H1 (cell line): Measurements from ENCODE around the gene GRIK2. TPM values are rescaled to one million over a fixed set of nuclear protein-coding genes. Genes with fewer than 3 reads are reported as not detected.

Source experiments
- CTCF ChIA-PET: fragments of 300-600 bp; sonication (Branson Sonifier 250); formaldehyde crosslinking; loops from one replicate; lab custom pipeline; 2021; ENCODE audit not compliant: partially characterized antibody; lab: Charles Lee
- POLR2A ChIA-PET: fragments of 300-600 bp; sonication (Branson Sonifier 250); formaldehyde crosslinking; loops from one replicate; lab custom pipeline; 2021; ENCODE audit warnings: inconsistent platforms; ENCODE audit not compliant: partially characterized antibody; lab: Charles Lee
- DNase-seq, 2 experiments: peaks; one replicate each; pipeline versions ENCODE4 v3.0.0 to v3.0.0-alpha.2; 2010 to 2022; ENCODE audit warnings: low spot score in 2 of 2, low read depth in 1 of 2, mixed read lengths in 1 of 2
- FAIRE-seq: peaks from 2 replicates; lab custom pipeline; 2011; peaks lifted over from hg19 to GRCh38; lab: Jason Lieb, UNC
- H2AFZ ChIP-seq: 2 replicates; pipeline ENCODE4 v1.8.1; 2012; ENCODE audit warnings: low read length, inconsistent platforms
- H2AK5ac ChIP-seq: 2 replicates; pipeline ENCODE4 v1.6.1; 2013; ENCODE audit warnings: low read depth, low read length
- H2BK120ac ChIP-seq: replicated peaks from 2 replicates; pipeline ENCODE3; 2013; ENCODE audit warnings: low read depth, low read length, inconsistent platforms
- H2BK12ac ChIP-seq: 2 replicates; pipeline ENCODE4 v1.6.1; 2013; ENCODE audit warnings: low read depth, low read length
- H2BK15ac ChIP-seq: 2 replicates; pipeline ENCODE4 v1.6.1; 2013; ENCODE audit warnings: low read length
- H2BK20ac ChIP-seq: 2 replicates; pipeline ENCODE4 v1.6.1; 2013; ENCODE audit warnings: low read length
- H2BK5ac ChIP-seq: 2 replicates; pipeline ENCODE4 v1.6.1; 2013; ENCODE audit warnings: low read depth, low read length
- H3K14ac ChIP-seq: 2 replicates; pipeline ENCODE4 v1.6.1; 2013; ENCODE audit warnings: inconsistent platforms; ENCODE audit not compliant: insufficient read length
- H3K18ac ChIP-seq: 2 replicates; pipeline ENCODE4 v1.6.1; 2013; ENCODE audit warnings: low read length; ENCODE audit errors: extremely low read depth
- H3K23ac ChIP-seq: 2 replicates; pipeline ENCODE4 v1.6.1; 2013; ENCODE audit warnings: inconsistent platforms; ENCODE audit not compliant: insufficient read length
- H3K23me2 ChIP-seq: 2 replicates; pipeline ENCODE4 v1.6.1; 2013; ENCODE audit warnings: low read depth, low read length
- H3K27ac ChIP-seq: 2 replicates; pipeline ENCODE4 v1.6.1; 2011; ENCODE audit warnings: low read depth, low read length, inconsistent platforms
- H3K27me3 ChIP-seq, 4 experiments: replicated peaks in 1 of 4; 1 replicate in 1 of 4; 2 replicates in 3 of 4; pipeline versions ENCODE4 v1.6.1 to v1.8.1; 2011 to 2013; ENCODE audit warnings: low read length in 3 of 4, mild to moderate bottlenecking in 3 of 4, inconsistent platforms in 2 of 4, mixed read lengths in 2 of 4, moderate library complexity in 1 of 4; ENCODE audit not compliant: control insufficient read depth in 3 of 4, insufficient read depth in 3 of 4; ENCODE audit errors: extremely low read depth in 1 of 4
- H3K36me3 ChIP-seq, 4 experiments: 2 replicates each; pipeline versions ENCODE4 v1.6.1 to v1.8.1; 2011 to 2013; ENCODE audit warnings: mild to moderate bottlenecking in 4 of 4, low read length in 3 of 4, moderate library complexity in 2 of 4, control low read depth in 1 of 4, inconsistent platforms in 1 of 4; ENCODE audit not compliant: insufficient read depth in 4 of 4, control insufficient read depth in 2 of 4
- H3K4ac ChIP-seq: replicated peaks from 2 replicates; pipeline ENCODE3; 2013; ENCODE audit warnings: low read length, low read depth, mixed read lengths, inconsistent platforms; ENCODE audit not compliant: insufficient read length
- H3K4me1 ChIP-seq, 4 experiments: replicated peaks in 1 of 4; 1 replicate in 1 of 4; 2 replicates in 3 of 4; pipeline versions ENCODE4 v1.6.1 to v1.8.1; 2011 to 2013; ENCODE audit warnings: low read length in 3 of 4, inconsistent platforms in 2 of 4, mixed read lengths in 1 of 4; ENCODE audit not compliant: insufficient read depth in 4 of 4, control insufficient read depth in 3 of 4
- H3K4me2 ChIP-seq, 2 experiments: 2 replicates each; pipeline versions ENCODE4 v1.6.1 to v1.8.1; 2011 to 2013; ENCODE audit warnings: low read depth in 2 of 2, low read length in 2 of 2, control low read depth in 1 of 2, inconsistent platforms in 1 of 2, mild to moderate bottlenecking in 1 of 2; ENCODE audit not compliant: insufficient read depth in 1 of 2
- H3K4me3 ChIP-seq, 4 experiments: fragments of 200-600, 300-600 bp in 1 of 4; sonication (generic), shearing (Covaris generic), sonication (Bioruptor Twin) in 1 of 4; 2 replicates each; pipeline versions ENCODE4 v1.5.1 to v1.8.1; 2011 to 2016; ENCODE audit warnings: low read length in 4 of 4, low read depth in 3 of 4, control low read depth in 2 of 4, inconsistent platforms in 2 of 4, mild to moderate bottlenecking in 2 of 4, mixed read lengths in 1 of 4, moderate library complexity in 1 of 4; ENCODE audit not compliant: insufficient read depth in 2 of 4; ENCODE audit errors: extremely low read depth in 1 of 4
- H3K56ac ChIP-seq: replicated peaks from 2 replicates; pipeline ENCODE3; 2013; ENCODE audit warnings: low read depth, mild to moderate bottlenecking, mixed read lengths, low read length, inconsistent platforms; ENCODE audit not compliant: insufficient read length
- H3K79me1 ChIP-seq: 2 replicates; pipeline ENCODE4 v1.6.1; 2013; ENCODE audit warnings: low read depth, low read length, control low read depth
- H3K79me2 ChIP-seq, 2 experiments: 2 replicates each; pipeline versions ENCODE4 v1.6.1 to v1.8.1; 2012 to 2013; ENCODE audit warnings: low read length in 2 of 2, mild to moderate bottlenecking in 2 of 2, inconsistent platforms in 1 of 2; ENCODE audit not compliant: insufficient read depth in 2 of 2, control insufficient read depth in 1 of 2
- H3K9ac ChIP-seq, 4 experiments: replicated peaks in 1 of 4; 1 replicate in 1 of 4; 2 replicates in 3 of 4; pipeline versions ENCODE4 v1.6.1 to v1.8.1; 2011 to 2013; ENCODE audit warnings: low read depth in 3 of 4, low read length in 3 of 4, control low read depth in 2 of 4, mild to moderate bottlenecking in 2 of 4, moderate library complexity in 2 of 4, inconsistent platforms in 1 of 4; ENCODE audit errors: extremely low read depth in 1 of 4
- H3K9me3 ChIP-seq, 2 experiments: 2 replicates each; pipeline versions ENCODE4 v1.6.1 to v1.8.1; 2012 to 2013; ENCODE audit warnings: mild to moderate bottlenecking in 2 of 2, moderate library complexity in 2 of 2, control low read depth in 1 of 2, inconsistent platforms in 1 of 2, low read depth in 1 of 2, low read length in 1 of 2, mixed read lengths in 1 of 2; ENCODE audit not compliant: insufficient read depth in 2 of 2
- H4K20me1 ChIP-seq, 2 experiments: replicated peaks in 1 of 2; 2 replicates each; pipeline versions ENCODE3 to v1.8.1; 2011 to 2013; ENCODE audit warnings: inconsistent platforms in 2 of 2, low read length in 2 of 2, mild to moderate bottlenecking in 1 of 2; ENCODE audit not compliant: insufficient read depth in 2 of 2, control insufficient read depth in 1 of 2
- H4K5ac ChIP-seq: 2 replicates; pipeline ENCODE4 v1.6.1; 2013; ENCODE audit warnings: low read length, low read depth, mixed read lengths, inconsistent platforms; ENCODE audit not compliant: insufficient read length
- H4K8ac ChIP-seq: 2 replicates; pipeline ENCODE4 v1.8.0; 2013; ENCODE audit warnings: mild to moderate bottlenecking, moderate library complexity, low read length, inconsistent platforms; ENCODE audit not compliant: insufficient read depth; ENCODE audit errors: extremely low read depth
- H4K91ac ChIP-seq: replicated peaks from 2 replicates; pipeline ENCODE3; 2013; ENCODE audit warnings: low read length, mixed read lengths, inconsistent platforms; ENCODE audit not compliant: insufficient read length
- ASH2L ChIP-seq: fragments of 200-600, 300-600 bp; sonication (generic); IDR thresholded peaks from one replicate; pipeline ENCODE4 v1.7.1; 2017; ENCODE audit warnings: low read length
- EP300 ChIP-seq, 2 experiments: IDR thresholded peaks; 1 replicate in 1 of 2; 2 replicates in 1 of 2; pipeline ENCODE4 v1.6.1; 2011 to 2012; ENCODE audit warnings: low read depth in 2 of 2, low read length in 2 of 2, mild to moderate bottlenecking in 2 of 2, borderline replicate concordance in 1 of 2, inconsistent platforms in 1 of 2, moderate library complexity in 1 of 2
- EZH2 ChIP-seq: fragments of 200-600 bp; sonication (generic); IDR thresholded peaks from 2 replicates; pipeline ENCODE4 v1.7.1; 2012; ENCODE audit warnings: low read depth, mild to moderate bottlenecking, moderate library complexity, low read length, inconsistent platforms; ENCODE audit not compliant: severe bottlenecking
- JUND ChIP-seq: IDR thresholded peaks from 2 replicates; pipeline ENCODE4 v1.6.1; 2011; ENCODE audit warnings: mild to moderate bottlenecking, improper control_type of control experiment, low read length
- MAFK ChIP-seq: IDR thresholded peaks from 2 replicates; pipeline ENCODE4 v1.6.1; 2012; ENCODE audit warnings: low read depth, mild to moderate bottlenecking, improper control_type of control experiment, low read length
- MAX ChIP-seq: IDR thresholded peaks from 2 replicates; pipeline ENCODE4 v1.6.1; 2012; ENCODE audit warnings: inconsistent platforms
- NRF1 ChIP-seq: IDR thresholded peaks from 2 replicates; pipeline ENCODE4 v1.6.1; 2011; ENCODE audit warnings: mild to moderate bottlenecking, low read depth, low read length, improper control_type of control experiment
- RBBP5 ChIP-seq: IDR thresholded peaks from 2 replicates; pipeline ENCODE4 v1.7.1; 2012; ENCODE audit warnings: low read depth, mild to moderate bottlenecking, inconsistent platforms, low read length, moderate library complexity, borderline replicate concordance
- SIX5 ChIP-seq: IDR thresholded peaks from 2 replicates; pipeline ENCODE4 v1.6.1; 2011; ENCODE audit warnings: mild to moderate bottlenecking, low read depth, low read length
- SP1 ChIP-seq: IDR thresholded peaks from 2 replicates; pipeline ENCODE4 v1.6.1; 2011; ENCODE audit warnings: low read depth, low read length
- SP2 ChIP-seq: IDR thresholded peaks from 2 replicates; pipeline ENCODE4 v1.6.1; 2012; ENCODE audit warnings: mild to moderate bottlenecking, low read length, inconsistent platforms
- SRF ChIP-seq: IDR thresholded peaks from 2 replicates; pipeline ENCODE4 v1.6.1; 2011; ENCODE audit warnings: mild to moderate bottlenecking, low read depth, low read length, moderate library complexity
- TBP ChIP-seq: IDR thresholded peaks from 2 replicates; pipeline ENCODE4 v1.6.1; 2011; ENCODE audit warnings: low read depth, low read length, improper control_type of control experiment
- TEAD4 ChIP-seq: IDR thresholded peaks from 2 replicates; pipeline ENCODE4 v1.6.1; 2012; ENCODE audit warnings: low read depth, low read length, inconsistent platforms, mixed read lengths
- WGBS, 2 experiments: shearing (Covaris generic) in 1 of 2; methylation state at CpG; one replicate each; pipeline versions ENCODE4 v1.1.6 to v1.1.7; 2013 to 2015; ENCODE audit warnings: low lambda C conversion rate in 2 of 2, mixed read lengths in 2 of 2, inconsistent platforms in 1 of 2, low coverage in 1 of 2, missing lambda C conversion rate in 1 of 2; ENCODE audit not compliant: insufficient replicate concordance in 2 of 2, insufficient coverage in 1 of 2, insufficient read length in 1 of 2; ENCODE audit errors: extremely low coverage in 1 of 2, missing lambda C conversion rate in 1 of 2; 5-methylcytosine and 5-hydroxymethylcytosine counted together
- polyA plus RNA-seq, 7 experiments: library from polyadenylated mRNA; depleted of rRNA in 3 of 7; stranded (reverse) in 5 of 7; unstranded in 2 of 7; fragments of >200 nt in 5 of 7; fragments of 200-250 nt in 2 of 7; gene quantifications; 1 replicate in 5 of 7; 2 replicates in 1 of 7; 4 replicates in 1 of 7; pipeline versions ENCODE4 v1.2.1 to v1.2.3, GENCODE V29; 2011 to 2013; ENCODE audit warnings: missing spikeins in 2 of 7, mixed read lengths in 2 of 7
- total RNA-seq: library from RNA; stranded (reverse); fragmentation: NEBNext Ultra II Directional; extraction: Animal tissue kit (Norgen Biotek cat#: 25700); gene quantifications from 2 replicates; pipeline ENCODE4 v1.2.1, GENCODE V29; 2021

GRIK2 gene
- total and polyA plus RNA-seq, 2 of the 8 experiments (the other 6 are each of a cell fraction or from before 2014, with no cell fraction given), result 1.8 to 2.2 TPM

DNA sequence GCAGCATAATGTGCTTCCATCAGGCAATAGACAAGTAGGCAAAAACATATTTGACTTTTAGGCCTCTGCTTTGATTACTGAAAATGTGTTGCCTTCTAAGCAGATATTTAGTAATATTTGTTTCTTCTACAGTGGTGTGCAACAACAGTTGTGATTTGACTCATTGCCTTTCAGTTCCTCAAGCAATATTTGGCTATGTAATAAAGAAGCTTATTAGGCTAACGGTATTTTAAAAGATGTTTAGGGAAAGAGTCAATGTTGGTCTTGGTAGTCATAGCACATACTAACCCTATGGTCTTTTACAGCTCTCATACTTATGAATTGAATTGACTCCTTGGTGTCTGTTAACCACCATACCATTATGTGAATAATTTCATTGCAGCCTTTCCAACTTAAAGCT, 124.1 kb downstream of the GRIK2 start:
- FAIRE-seq (no peak), DNase-seq (no peak)
- H2AK5ac ChIP-seq, result no peak overlapping the region
- H3K36me3 ChIP-seq, result no peaks in the 10 kb centered on the region
- no peak overlapping the region for H3K4me2 ChIP-seq
- TF ChIP-seq SP1 (no peak), SRF (no peak), SP2 (no peak), EZH2 (no peak), JUND (no peak), MAX (no peak), RBBP5 (no peak), TEAD4 (no peak), TBP (no peak), NRF1 (no peak), EP300 (IDR thresholded peaks at IDR 0.05; ENCODE audit: borderline replicate concordance in 1 of 2, low read depth in 2 of 2, low read length in 2 of 2) (no peak), ASH2L (no peak), SIX5 (no peak), MAFK (no peak)
- no peaks in the 10 kb centered on the region for H3K27me3 ChIP-seq
- no peak overlapping the region for H4K91ac ChIP-seq
- H3K4ac ChIP-seq, result no peak overlapping the region
- no peaks in the 10 kb centered on the region for H3K79me1 ChIP-seq
- H3K18ac ChIP-seq, result no peak overlapping the region
- H2AFZ ChIP-seq, result no peak overlapping the region
- H3K23me2 ChIP-seq, result no peaks in the 10 kb centered on the region
- H3K27ac ChIP-seq, result no peak overlapping the region
- no peak overlapping the region for H2BK120ac ChIP-seq
- H3K56ac ChIP-seq, result no peak overlapping the region
- H2BK20ac ChIP-seq, result no peak overlapping the region
- H2BK15ac ChIP-seq, result no peak overlapping the region
- H3K14ac ChIP-seq, result no peak overlapping the region
- H3K23ac ChIP-seq, result no peak overlapping the region
- H4K8ac ChIP-seq, result no peak overlapping the region
- H4K5ac ChIP-seq, result no peak overlapping the region
- no peaks in the 10 kb centered on the region for H3K9me3 ChIP-seq
- no peak overlapping the region for H3K4me3 ChIP-seq
- ChIA-PET POLR2A (interaction anchor here (1.2 kb wide), 1 partner anchor 10 kb away, joined by 3 read pairs; no protein-coding TSS in a partner anchor), CTCF (interaction anchor here (0.7 to 1.3 kb wide), 2 partner anchors 120 to 292 kb away, joined by 3 read pairs; no protein-coding TSS in a partner anchor)
- no peaks in the 10 kb centered on the region for H3K79me2 ChIP-seq
- no peak overlapping the region for H2BK5ac ChIP-seq
- H2BK12ac ChIP-seq, result no peak overlapping the region
- H3K4me1 ChIP-seq, result no peaks in the 10 kb centered on the region
- no peak overlapping the region for H3K9ac ChIP-seq
- H4K20me1 ChIP-seq, result no peaks in the 10 kb centered on the region
- WGBS, 2 experiments, result 95% methylated on average over 1 of the region's 1 CpG; no CpG with 5 or more reads in 1 of the 2 experiments
